ENCODE data around the gene ZNF436.

The ZNF436 gene

GRCh38 chr1:23397908-23398307 lies 28.3 kb upstream of the ZNF436 start:
- TF ChIP-seq CTCF (conservative IDR thresholded peaks at IDR 0.05) (no peak), ZFX (IDR thresholded peaks at IDR 0.05) (no peak)
- no peak overlapping the region for H3K27ac ChIP-seq

- H3K27ac ChIP-seq: no peak overlapping the region
- no peak for TF ChIP-seq ZFX (IDR thresholded peaks at IDR 0.05)
- no peak for TF ChIP-seq CTCF (conservative IDR thresholded peaks at IDR 0.05)
Measured at GRCh38 chr1:23396380-23396779, 26.7 kb upstream of the ZNF436 start.

- H3K27ac ChIP-seq: no peak overlapping the region
- no peak for TF ChIP-seq CTCF (conservative IDR thresholded peaks at IDR 0.05)
- TF ChIP-seq ZFX (IDR thresholded peaks at IDR 0.05): no peak
Measured at GRCh38 chr1:23395849-23396248, 26.2 kb upstream of the ZNF436 start.

GRCh38 chr1:23395154-23395724 lies 25.6 kb upstream of the ZNF436 start:
- no peak for TF ChIP-seq ZFX (IDR thresholded peaks at IDR 0.05)
- TF ChIP-seq CTCF (conservative IDR thresholded peaks at IDR 0.05): no peak
- no peak overlapping the region for H3K27ac ChIP-seq

GRCh38 chr1:23394684-23395083 lies 25.0 kb upstream of the ZNF436 start:
- TF ChIP-seq CTCF (conservative IDR thresholded peaks at IDR 0.05): no peak
- no peak for TF ChIP-seq ZFX (IDR thresholded peaks at IDR 0.05)
- H3K27ac ChIP-seq: no peak overlapping the region

- TF ChIP-seq ZFX (IDR thresholded peaks at IDR 0.05): no peak
- TF ChIP-seq CTCF (conservative IDR thresholded peaks at IDR 0.05): no peak
- no peak overlapping the region for H3K27ac ChIP-seq
Measured at GRCh38 chr1:23394181-23394580, 24.5 kb upstream of the ZNF436 start.

- no peak for TF ChIP-seq CTCF (conservative IDR thresholded peaks at IDR 0.05)
- no peak for TF ChIP-seq ZFX (IDR thresholded peaks at IDR 0.05)
- no peak overlapping the region for H3K27ac ChIP-seq
Measured at GRCh38 chr1:23393706-23394105, 24.1 kb upstream of the ZNF436 start.
